SH-SY5Y (cell line): ENCODE measurements around the gene PIK3C2G.

Source experiments
- GATA2 ChIP-seq: IDR thresholded peaks from 2 replicates; pipeline ENCODE4 v1.6.1; 2011; ENCODE audit warnings: mild to moderate bottlenecking, low read depth, low read length
- GATA3 ChIP-seq: IDR thresholded peaks from 2 replicates; pipeline ENCODE4 v1.6.1; 2011; ENCODE audit warnings: low read depth, mild to moderate bottlenecking, low read length, moderate library complexity

The PIK3C2G gene

GRCh38 chr12:18651525-18651924 lies 390.2 kb downstream of the PIK3C2G start:
- no peak for TF ChIP-seq GATA2
- no peak for TF ChIP-seq GATA3

DNA sequence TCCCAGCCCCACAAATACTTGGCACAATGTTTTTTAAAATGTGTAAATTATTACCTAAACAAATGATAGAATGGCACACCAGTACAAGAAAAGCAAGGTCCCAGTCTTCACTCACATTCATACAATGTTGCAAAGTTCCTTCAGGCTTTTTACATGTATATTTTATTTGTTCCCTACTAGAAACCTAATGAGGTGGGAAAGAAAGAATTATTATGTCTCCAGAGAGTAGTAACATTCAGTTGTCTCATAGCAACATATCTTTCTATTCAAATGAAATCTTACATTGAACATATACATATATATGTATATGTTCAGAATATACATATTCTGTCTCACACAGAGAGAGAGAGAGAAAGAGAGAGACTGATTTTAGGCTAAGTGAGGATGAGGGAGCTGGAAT lies 391.3 kb downstream of the PIK3C2G start:
- TF ChIP-seq GATA3 (no peak), GATA2 (no peak)

- TF ChIP-seq GATA3 (no peak), GATA2 (no peak)
Observed at GRCh38 chr12:18653465-18653864, 392.1 kb downstream of the PIK3C2G start.

GRCh38 chr12:18655351-18655750 lies 394.0 kb downstream of the PIK3C2G start:
- no peak for TF ChIP-seq GATA2
- no peak for TF ChIP-seq GATA3

DNA sequence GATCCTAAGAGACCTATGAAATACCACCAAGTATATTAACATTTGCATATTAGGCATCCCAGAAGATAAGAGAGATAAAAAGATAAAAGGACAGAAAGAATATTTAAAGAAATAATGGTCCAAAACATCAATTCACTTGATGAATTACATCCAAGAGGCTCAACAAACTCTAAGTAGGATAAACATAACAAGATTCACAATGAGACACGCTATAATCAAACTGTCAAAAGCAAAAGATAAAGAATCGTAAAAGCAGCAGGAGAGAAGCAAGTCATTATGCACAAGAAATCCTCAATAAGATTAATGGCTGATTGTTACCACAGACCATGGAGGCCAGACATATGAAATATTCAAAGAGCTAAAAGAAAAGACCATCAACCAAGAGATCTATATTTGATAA lies 396.9 kb downstream of the PIK3C2G start:
- no peak for TF ChIP-seq GATA3
- TF ChIP-seq GATA2 = no peak

DNA sequence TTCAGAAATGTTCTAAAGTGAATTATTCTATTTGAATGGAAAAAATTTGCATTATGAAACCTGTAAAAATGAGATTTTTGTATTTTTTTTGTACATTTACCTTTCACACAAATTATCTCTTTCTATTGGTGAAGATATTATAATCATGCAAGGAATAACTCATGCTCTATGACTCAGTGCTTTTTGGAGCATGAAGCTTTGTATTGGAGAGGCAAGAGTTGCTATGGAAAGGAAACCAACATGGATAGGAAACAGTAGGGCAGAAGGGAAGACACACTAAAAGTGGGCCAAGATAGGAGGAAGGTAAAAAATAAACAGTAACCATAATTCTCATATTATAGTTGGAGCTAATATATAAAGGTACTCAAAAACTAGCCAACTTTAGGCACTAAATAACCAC lies 397.5 kb downstream of the PIK3C2G start:
- TF ChIP-seq GATA2 (no peak), GATA3 (no peak)

GRCh38 chr12:18676141-18676540 lies 414.8 kb downstream of the PIK3C2G start:
- TF ChIP-seq GATA3 (no peak), GATA2 (no peak)

GRCh38 chr12:18676996-18677588 lies 415.8 kb downstream of the PIK3C2G start:
- no peak for TF ChIP-seq GATA2
- TF ChIP-seq GATA3 = no peak

DNA sequence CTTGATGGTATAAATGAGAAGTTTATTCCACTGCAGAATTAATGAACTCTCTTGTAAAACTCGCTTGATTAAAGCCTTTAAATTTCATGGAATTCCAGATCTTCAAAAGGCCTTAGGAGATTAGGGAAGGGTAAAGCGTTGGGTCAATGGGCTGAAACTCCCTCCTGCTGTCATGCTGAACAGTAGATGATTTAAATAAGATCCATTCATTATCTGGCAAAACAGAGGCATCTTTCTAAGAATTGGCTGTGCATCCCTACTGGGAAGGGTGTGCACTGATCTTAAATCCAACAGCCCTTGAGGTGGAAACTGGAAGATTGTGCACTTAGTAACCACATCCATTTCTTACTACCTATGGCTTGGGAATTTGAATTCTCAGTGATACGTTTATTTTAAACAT lies 420.5 kb downstream of the PIK3C2G start:
- TF ChIP-seq GATA2 (no peak), GATA3 (no peak)

DNA sequence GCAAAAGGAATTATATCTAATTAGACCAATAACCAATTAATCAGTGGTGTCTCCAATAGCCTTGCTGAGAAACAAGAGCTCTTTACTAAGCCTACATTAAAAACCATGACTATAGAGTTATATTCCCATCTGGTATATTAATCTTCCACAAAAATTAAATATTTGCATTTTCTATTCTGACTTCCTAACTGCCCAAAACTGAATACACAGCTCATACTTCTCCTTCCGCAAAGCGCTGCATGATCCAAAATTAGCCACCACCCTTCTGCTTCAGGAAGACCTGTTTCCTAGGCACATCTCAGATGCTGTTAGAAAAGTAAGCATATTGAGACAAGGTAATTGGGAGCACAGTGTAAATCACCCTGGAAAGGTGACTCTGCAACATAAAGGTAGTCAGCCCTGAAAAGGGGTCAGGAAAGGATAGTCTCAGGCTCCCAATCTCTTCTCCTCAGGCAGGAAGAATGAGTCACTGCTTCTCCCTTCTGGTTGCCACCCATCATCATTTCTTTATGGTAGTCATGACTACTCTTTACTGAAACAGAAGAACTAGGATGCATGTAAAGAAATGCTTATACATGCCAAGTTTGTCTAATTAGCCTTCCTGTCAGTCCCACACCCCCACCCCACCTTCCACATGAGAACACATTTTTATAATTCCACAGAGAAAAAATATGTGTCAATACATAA lies 422.2 kb downstream of the PIK3C2G start:
- TF ChIP-seq GATA3 (no peak), GATA2 (no peak)

DNA sequence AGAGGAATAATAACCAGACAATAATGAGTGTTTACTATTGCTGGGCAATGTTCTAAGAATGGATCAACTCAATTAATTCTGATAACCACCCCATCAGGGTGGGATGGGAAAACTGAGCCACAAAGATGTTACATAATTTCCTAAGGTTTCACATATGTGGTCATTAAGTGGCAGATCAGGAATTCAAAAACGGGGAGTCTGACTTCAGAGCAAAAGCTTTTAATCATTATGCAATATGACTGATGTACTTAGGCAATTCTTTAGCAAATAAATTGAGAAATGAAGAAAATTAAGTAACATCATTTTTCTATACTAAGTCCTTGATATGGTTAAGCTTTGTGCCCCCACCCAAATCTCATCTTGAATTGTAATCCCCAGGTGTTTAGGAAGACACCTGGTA lies 423.1 kb downstream of the PIK3C2G start:
- no peak for TF ChIP-seq GATA3
- TF ChIP-seq GATA2 = no peak

GRCh38 chr12:18689771-18690170 lies 428.5 kb downstream of the PIK3C2G start:
- TF ChIP-seq GATA3 = no peak

DNA sequence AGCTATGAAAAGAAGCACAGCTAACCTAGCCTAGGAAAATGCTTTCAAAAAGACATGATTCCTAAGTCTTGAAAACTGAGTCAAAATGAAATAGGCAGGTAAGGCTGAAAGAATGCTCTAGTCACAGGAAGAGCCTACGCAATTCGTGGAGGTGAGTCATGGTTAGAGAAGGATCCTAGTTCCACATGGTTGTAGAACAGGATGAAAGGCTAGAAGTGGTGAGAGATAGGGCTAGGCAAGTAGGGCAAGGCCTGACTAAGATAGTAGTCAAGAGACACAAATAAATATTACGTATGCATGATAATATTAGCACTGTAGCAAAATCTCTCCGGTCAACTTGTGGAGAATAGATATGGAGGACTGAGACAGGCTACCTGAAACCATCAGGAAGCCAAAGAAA lies 429.3 kb downstream of the PIK3C2G start:
- no peak for TF ChIP-seq GATA3
- no peak for TF ChIP-seq GATA2

- no peak for TF ChIP-seq GATA3
Observed at GRCh38 chr12:18696971-18697602, 435.8 kb downstream of the PIK3C2G start.
